Stomach (tissue), 9 donors: ENCODE measurements around the gene SH2B2. TPM values are rescaled to one million over a fixed set of nuclear protein-coding genes. Genes with fewer than 3 reads are reported as not detected.
"Not testable (repeated sequence)": the region's sequence is repeated elsewhere in the genome, so short reads cannot be mapped to it uniquely, and the experiment has no call there.

Experiments
- DNase-seq, 2 donors: peaks; one replicate each; pipeline versions ENCODE4 v3.0.0 to v3.0.0-alpha.2; 2013 to 2019
- H3K27ac ChIP-seq, 5 donors: fragments of 200-600 bp in 4 of 5; sonication (generic) in 4 of 5; one replicate each; pipeline ENCODE4 v1.5.1; 2013 to 2019; ENCODE audit warnings: mild to moderate bottlenecking in 1 of 5, moderate library complexity in 1 of 5
- H3K27me3 ChIP-seq, 3 donors: fragments of 200-600 bp; sonication (generic); one replicate each; pipeline ENCODE4 v1.5.1; 2017 to 2019; ENCODE audit warnings: mixed run types in 1 of 3
- H3K36me3 ChIP-seq, 4 donors: fragments of 200-600 bp; sonication (generic); 1 replicate in 3 of 4; 2 replicates in 1 of 4; pipeline ENCODE4 v1.5.1; 2016 to 2019
- H3K4me1 ChIP-seq, 4 donors: fragments of 200-600 bp; sonication (generic); one replicate each; pipeline ENCODE4 v1.5.1; 2016 to 2019
- H3K4me3 ChIP-seq, 4 donors: fragments of 200-600 bp; sonication (generic) in 3 of 4; one replicate each; pipeline ENCODE4 v1.5.1; 2016 to 2019; ENCODE audit warnings: mild to moderate bottlenecking in 1 of 4
- H3K9me3 ChIP-seq, 4 donors: fragments of 200-600 bp; sonication (generic); one replicate each; pipeline ENCODE4 v1.5.1; 2016 to 2019
- EP300 ChIP-seq: sonication (generic); formaldehyde crosslinking; IDR thresholded peaks from one replicate; pipeline ENCODE4 v1.6.1; 2017; ENCODE audit warnings: antibody characterized with exemption
- POLR2A ChIP-seq, 4 donors: fragments of 450-650 bp; IDR thresholded peaks; one replicate each; pipeline ENCODE4 v1.6.1; 2016; ENCODE audit warnings: antibody characterized with exemption in 4 of 4, control low read depth in 2 of 4, mild to moderate bottlenecking in 1 of 4, moderate library complexity in 1 of 4
- POLR2AphosphoS5 ChIP-seq, 3 donors: sonication (generic); formaldehyde crosslinking; IDR thresholded peaks; one replicate each; pipeline ENCODE4 v1.6.1; 2016; ENCODE audit warnings: antibody characterized with exemption in 3 of 3
- WGBS, 5 donors: extraction: QIAGEN DNeasy Blood & Tissue Kit in 3 of 5; methylation state at CpG; one replicate each; pipeline versions ENCODE4 v1.1.5 to v1.1.7; 2013 to 2018; 5-methylcytosine and 5-hydroxymethylcytosine counted together
- intact Hi-C: fragments of 100-400 bp; cut with DNase I; formaldehyde crosslinking; loops from one replicate; pipeline ENCODE4 v1.15.1; 2023; ENCODE audit warnings: low total_unique reads
- polyA plus RNA-seq, 3 donors: library from polyadenylated mRNA; stranded (reverse); fragments of 200-250 nt; gene quantifications; one replicate each; pipeline ENCODE4 v1.2.3, GENCODE V29; 2013
- total RNA-seq, 5 donors: library from RNA; depleted of rRNA; stranded (reverse); fragments of >200 nt; gene quantifications; one replicate each; pipeline versions ENCODE4 v1.1.0 to v1.2.3, GENCODE V29; 2014 to 2016
- TF ChIP-seq, protein P1 (sequence below), 7 experiments: fragments of 450-650 bp in 4 of 7; fragments of 200-600 bp in 3 of 7; sonication (generic) in 3 of 7; IDR thresholded peaks; one replicate each; pipeline ENCODE4 v1.5.1; 2016 to 2019; ENCODE audit warnings: antibody characterized with exemption in 7 of 7, control low read depth in 2 of 7, mild to moderate bottlenecking in 1 of 7
- donor health status: healthy with polysubstance abuse.
- donor health status: Bipolar disorder and iron deficiency.
- donor health status: healthy.

The SH2B2 gene
- total and polyA plus RNA-seq, 8 donors = 0.37 to 11.1 (median 2.7) TPM; not detected in 1

DNA sequence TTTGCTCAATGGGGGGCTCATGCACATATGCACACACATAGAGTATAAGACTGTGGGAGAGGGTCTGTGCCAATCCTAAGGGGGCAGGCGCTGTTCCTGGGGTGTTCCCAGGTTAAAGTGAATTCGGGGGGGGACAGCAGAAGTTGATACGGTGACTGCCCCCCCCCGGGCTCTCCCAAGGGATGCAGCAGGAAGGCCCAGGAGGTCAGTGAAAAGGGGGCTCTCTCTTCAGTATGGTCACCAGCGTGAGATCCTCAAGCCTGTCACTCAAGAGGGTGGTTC lies 37.2 kb downstream of the SH2B2 start:
- no peak for TF ChIP-seq POLR2A (IDR thresholded peaks at IDR 0.05)
- no peak for TF ChIP-seq EP300
- TF ChIP-seq, protein P1, sequence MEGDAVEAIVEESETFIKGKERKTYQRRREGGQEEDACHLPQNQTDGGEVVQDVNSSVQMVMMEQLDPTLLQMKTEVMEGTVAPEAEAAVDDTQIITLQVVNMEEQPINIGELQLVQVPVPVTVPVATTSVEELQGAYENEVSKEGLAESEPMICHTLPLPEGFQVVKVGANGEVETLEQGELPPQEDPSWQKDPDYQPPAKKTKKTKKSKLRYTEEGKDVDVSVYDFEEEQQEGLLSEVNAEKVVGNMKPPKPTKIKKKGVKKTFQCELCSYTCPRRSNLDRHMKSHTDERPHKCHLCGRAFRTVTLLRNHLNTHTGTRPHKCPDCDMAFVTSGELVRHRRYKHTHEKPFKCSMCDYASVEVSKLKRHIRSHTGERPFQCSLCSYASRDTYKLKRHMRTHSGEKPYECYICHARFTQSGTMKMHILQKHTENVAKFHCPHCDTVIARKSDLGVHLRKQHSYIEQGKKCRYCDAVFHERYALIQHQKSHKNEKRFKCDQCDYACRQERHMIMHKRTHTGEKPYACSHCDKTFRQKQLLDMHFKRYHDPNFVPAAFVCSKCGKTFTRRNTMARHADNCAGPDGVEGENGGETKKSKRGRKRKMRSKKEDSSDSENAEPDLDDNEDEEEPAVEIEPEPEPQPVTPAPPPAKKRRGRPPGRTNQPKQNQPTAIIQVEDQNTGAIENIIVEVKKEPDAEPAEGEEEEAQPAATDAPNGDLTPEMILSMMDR (IDR thresholded peaks at IDR 0.05) = no peak
- TF ChIP-seq POLR2AphosphoS5 (IDR thresholded peaks at IDR 0.05) = no peak
- no peaks in the 10 kb centered on the region for H3K9me3 ChIP-seq
- peaks cover 0 to 6% (median 4%) of the 10 kb centered on the region in 4 donors for H3K4me1 ChIP-seq
- no peak for DNase-seq
- H3K4me3 ChIP-seq = no peak overlapping the region
- no peak overlapping the region for H3K27ac ChIP-seq
- no peaks in the 10 kb centered on the region for H3K36me3 ChIP-seq
- intact Hi-C loops = no loop called here
- 86 to 91% (median 90%) methylated on average over 5 of the region's 5 CpGs for WGBS, 5 donors
- H3K27me3 ChIP-seq = peaks cover 0 to 57% (median 0%) of the 10 kb centered on the region in 3 donors

DNA sequence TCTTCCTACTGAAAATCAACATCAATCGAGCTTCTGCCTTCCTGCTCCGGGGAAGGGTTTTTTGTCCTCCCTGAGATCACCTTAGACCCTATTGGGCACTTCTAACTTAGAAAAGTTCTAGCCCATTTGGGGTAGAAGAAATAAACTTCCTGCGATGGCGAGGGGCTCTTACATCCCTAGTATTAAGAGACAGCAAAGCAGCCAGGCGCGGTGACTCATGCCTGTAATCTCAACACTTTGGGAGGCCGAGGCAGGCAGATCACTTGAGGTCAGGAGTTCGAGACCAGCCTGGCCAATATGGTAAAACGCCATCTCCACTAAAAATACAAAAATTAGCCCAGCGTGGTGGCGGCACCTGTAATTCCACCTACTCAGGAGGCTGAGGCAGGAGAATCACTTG lies 38.4 kb downstream of the SH2B2 start:
- H3K27me3 ChIP-seq = peaks cover 0 to 57% (median 0%) of the 10 kb centered on the region in 3 donors
- 86 to 87% (median 86%) methylated on average over 11 of the region's 11 CpGs for WGBS, 5 donors
- H3K4me1 ChIP-seq, H3K9me3 ChIP-seq, H3K27ac ChIP-seq, H3K4me3 ChIP-seq, H3K36me3 ChIP-seq, intact Hi-C loops, DNase-seq: not testable (repeated sequence)

DNA sequence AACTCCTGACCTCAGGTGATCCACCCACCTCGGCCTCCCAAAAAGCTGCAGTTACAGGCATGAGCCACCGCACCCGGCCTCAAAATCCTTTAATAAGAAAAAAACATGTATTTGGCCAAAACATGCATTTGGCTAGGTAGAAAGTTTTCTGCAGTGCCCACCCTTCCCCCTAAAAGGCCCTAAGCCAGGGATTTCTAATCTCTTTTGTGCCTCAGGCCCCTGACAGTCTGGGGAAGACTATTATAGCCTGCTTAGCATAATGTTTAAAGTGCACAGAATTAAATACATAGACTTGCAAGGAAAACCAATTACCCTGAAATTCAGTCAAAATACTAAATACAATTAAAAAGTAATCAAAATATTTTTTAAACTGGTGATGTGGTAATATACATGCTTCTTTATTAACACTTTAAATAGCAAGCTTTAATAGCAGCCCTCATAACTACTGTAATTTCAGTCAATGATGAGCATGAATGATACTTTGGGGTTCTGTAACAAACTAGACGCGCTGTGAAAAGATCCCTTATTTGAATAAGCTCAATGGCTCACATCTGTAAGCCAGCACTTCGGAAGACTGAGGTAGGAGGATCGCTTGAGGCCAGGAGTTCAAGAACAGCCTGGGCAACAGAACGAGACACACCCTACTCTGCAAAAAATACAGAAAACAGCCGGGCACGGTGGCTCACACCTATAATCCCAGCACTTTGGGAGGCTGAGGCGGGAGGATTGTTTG lies 39.7 kb downstream of the SH2B2 start:
- Histone ChIP-seq H3K36me3 (no peaks in the 10 kb centered on the region), H3K27me3 (peaks cover 0 to 44% (median 0%) of the 10 kb centered on the region in 3 donors), H3K9me3 (no peaks in the 10 kb centered on the region), H3K27ac (no peak overlapping the region), H3K4me3 (no peak overlapping the region), H3K4me1 (no peaks in the 10 kb centered on the region)
- DNase-seq = no peak
- TF ChIP-seq, protein P1 (IDR thresholded peaks at IDR 0.05) = no peak
- TF ChIP-seq POLR2A (IDR thresholded peaks at IDR 0.05) = no peak
- no peak for TF ChIP-seq POLR2AphosphoS5 (IDR thresholded peaks at IDR 0.05)
- no peak for TF ChIP-seq EP300
- intact Hi-C loops = no loop called here
- 82 to 94% (median 86%) methylated on average over 11 of the region's 11 CpGs for WGBS, 5 donors

DNA sequence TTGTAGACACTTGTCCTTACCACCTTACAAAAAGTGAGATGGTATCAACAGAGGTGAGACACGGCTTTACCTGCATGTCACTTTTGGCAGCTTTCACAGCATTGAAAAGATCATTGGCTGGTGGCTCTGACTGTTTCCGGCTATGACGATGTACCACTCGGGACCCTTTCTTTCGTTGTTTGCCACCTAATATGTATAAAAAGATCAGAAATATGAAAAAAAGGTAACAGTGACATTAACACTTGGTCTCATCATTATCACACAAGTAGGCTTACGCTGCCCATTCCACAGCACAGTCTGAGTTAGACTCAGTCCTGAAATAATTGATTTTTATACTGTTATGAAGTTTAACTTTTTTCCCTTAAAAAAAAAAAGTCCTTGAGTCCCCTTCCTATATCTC lies 40.5 kb downstream of the SH2B2 start:
- H3K9me3 ChIP-seq, H3K27ac ChIP-seq, H3K4me3 ChIP-seq, intact Hi-C loops, DNase-seq, H3K4me1 ChIP-seq, H3K36me3 ChIP-seq: not testable (repeated sequence)
- peaks cover 0 to 36% (median 0%) of the 10 kb centered on the region in 3 donors for H3K27me3 ChIP-seq
- 72 to 84% (median 82%) methylated on average over 6 of the region's 6 CpGs for WGBS, 5 donors

DNA sequence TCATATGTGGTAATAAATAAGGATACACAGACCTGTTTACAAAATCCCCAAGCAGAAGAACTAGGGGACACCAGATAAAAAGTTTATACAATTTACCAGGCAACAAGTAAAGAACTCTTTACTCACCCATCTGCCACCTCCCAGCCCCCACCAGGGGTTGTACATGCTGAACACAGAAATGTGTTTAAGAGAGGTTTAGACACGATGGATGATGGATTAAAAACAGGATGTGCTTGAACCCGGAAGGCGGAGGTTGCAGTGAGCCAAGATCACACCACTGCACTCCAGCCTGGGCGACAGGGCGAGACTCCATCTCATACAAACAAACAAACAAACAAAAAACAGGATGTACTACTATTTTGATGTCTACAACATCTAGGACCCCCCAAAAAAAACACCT lies 42.2 kb downstream of the SH2B2 start:
- H3K4me3 ChIP-seq, intact Hi-C loops, H3K4me1 ChIP-seq, DNase-seq, H3K9me3 ChIP-seq, H3K27ac ChIP-seq, H3K36me3 ChIP-seq: not testable (repeated sequence)
- H3K27me3 ChIP-seq = peaks cover 0 to 30% (median 0%) of the 10 kb centered on the region in 3 donors
- 58 to 74% (median 61%) methylated on average over 4 to 5 of the region's 5 CpGs for WGBS, 5 donors

DNA sequence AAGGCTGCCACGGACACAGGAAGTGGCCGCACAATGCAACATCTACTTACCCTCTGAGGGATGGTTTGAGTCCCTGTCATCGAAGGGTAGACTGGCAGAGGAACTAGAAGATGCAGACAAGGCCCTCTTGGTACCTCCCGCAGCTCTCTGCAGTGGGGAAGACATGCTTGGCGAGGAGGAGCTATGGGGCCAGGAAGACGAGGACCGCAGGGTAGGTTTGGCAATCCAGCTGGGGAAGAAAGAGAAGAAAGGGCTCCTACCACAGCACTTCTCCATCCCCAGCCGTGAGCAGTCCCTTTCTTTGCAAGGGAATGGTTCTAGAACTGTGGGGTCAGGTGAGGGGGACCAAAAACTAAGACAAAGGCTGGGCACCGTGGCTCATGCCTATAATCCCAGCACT lies 42.7 kb downstream of the SH2B2 start:
- H3K27ac ChIP-seq, H3K9me3 ChIP-seq, DNase-seq, intact Hi-C loops, H3K4me3 ChIP-seq, H3K4me1 ChIP-seq, H3K36me3 ChIP-seq: not testable (repeated sequence)
- H3K27me3 ChIP-seq = peaks cover 0 to 30% (median 0%) of the 10 kb centered on the region in 3 donors
- 61 to 86% (median 75%) methylated on average over 6 to 9 of the region's 9 CpGs for WGBS, 5 donors

DNA sequence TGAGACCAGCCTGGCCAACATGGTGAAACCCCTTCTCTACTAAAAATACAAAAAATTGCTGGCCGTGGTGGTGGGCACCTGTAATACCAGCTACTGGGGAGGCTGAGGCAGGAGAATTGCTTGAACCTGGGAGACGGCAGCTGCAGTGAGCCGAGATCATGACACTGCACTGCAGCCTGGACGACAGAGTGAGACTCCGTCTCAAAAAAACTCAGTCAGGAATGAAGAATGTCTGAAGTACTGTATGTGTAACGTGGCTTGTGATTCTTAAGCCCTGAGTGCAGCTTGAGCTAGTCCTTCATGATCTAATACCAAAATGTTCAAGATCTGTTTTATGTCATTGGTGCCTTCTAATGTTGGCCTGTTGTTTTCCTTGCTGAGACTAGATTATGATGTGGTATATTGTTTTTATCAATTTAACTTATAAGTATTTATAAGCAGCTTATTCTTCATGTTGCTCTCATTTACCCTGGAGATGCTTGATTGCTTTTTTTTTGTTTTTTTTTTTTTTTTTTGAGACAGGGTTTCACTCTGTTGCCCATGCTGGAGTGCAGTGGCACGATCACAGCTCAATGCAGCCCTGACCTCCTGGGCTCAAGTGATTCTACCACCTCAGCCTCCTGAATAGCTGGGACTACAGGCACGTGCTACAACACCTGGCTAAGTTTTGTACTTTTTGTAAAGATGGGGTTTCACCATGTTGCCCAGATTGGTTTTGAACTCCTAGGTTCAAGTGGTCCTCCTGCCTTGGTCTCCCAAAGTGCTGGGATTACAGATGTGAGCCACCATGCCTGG lies 44.2 kb downstream of the SH2B2 start:
- 78 to 92% (median 87%) methylated on average over 8 of the region's 8 CpGs for WGBS, 5 donors
- DNase-seq, intact Hi-C loops, H3K4me3 ChIP-seq, H3K36me3 ChIP-seq, H3K4me1 ChIP-seq, H3K9me3 ChIP-seq, H3K27ac ChIP-seq: not testable (repeated sequence)
- peaks cover 0 to 20% (median 0%) of the 10 kb centered on the region in 3 donors for H3K27me3 ChIP-seq

DNA sequence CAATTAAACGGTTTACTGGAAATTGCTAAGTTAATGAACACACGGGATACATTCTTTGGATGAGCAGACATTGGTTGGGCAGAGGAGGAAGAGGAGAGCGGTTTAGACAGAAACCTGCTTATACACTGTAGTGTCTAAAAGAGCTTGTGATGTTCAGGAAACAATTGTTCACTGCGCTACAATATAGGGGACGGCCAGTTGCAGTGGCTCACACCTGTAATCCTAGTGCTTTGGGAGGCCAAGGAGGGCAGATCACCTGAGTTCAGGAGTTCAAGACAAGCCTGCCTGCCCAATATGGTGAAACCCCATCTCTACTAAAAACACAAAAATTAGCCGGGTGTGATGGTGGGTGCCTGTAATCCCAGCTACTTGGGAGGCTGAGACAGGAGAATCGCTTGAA lies 48.9 kb downstream of the SH2B2 start:
- intact Hi-C loops, H3K4me1 ChIP-seq: not testable (repeated sequence)
- WGBS, 5 donors = 82 to 90% (median 87%) methylated on average over 7 of the region's 7 CpGs

DNA sequence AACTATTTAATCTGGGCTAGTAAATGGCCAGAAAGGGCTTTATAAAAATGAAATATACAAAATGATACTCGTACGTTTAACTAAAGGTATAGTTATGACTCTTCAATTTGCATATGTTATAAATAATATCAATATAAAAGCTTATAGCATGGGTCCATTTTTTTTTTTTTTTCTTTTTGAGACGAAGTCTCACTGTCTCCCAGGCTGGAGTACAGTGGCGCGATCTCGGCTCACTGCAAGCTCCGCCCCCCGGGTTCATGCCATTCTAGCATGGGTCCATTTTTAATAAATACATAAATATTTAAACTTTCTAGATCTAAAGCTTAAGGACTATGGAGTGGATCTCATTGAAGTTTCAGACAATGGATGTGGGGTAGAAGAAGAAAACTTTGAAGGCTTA lies 50.3 kb downstream of the SH2B2 start:
- H3K36me3 ChIP-seq, H3K9me3 ChIP-seq, DNase-seq, intact Hi-C loops, H3K4me3 ChIP-seq, H3K27ac ChIP-seq, H3K4me1 ChIP-seq: not testable (repeated sequence)
- H3K27me3 ChIP-seq = peaks cover 0 to 11% (median 0%) of the 10 kb centered on the region in 3 donors
- 62 to 81% (median 70%) methylated on average over 3 to 6 of the region's 8 CpGs; no CpG with 5 or more reads in 2 of the 5 donors for WGBS, 5 donors

More for the DNA sequence above, 48.9 kb downstream of the SH2B2 start:
- not testable (repeated sequence) for H3K9me3 ChIP-seq, H3K4me3 ChIP-seq, H3K36me3 ChIP-seq, H3K27ac ChIP-seq, DNase-seq
- peaks cover 0 to 11% (median 0%) of the 10 kb centered on the region in 3 donors for H3K27me3 ChIP-seq
